ENCODE results near the gene TFG.

DNA sequence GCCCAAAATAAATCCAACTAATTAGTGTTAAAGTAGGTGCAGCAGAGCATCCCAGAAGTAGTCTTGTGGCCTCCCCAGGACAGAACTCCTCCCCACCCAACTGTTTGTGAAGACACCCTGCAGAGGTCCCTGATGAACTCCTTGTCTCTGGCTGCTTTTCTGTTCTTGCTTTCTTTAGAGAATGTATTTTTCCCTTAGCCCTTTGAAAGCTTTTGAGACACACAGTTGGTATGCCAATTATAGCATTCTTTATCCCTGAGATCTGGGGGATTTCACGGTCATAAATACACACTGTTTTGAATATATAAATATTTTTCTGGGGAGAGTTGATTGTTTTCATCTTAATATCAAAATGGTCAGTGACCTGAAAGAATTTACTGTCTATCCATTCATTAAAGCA lies 9.8 kb downstream of the TFG start:
- no peak for TF ChIP-seq CTCF (IDR thresholded peaks at IDR 0.05)
- TF ChIP-seq POLR2A (IDR thresholded peaks at IDR 0.05; ENCODE audit: low read depth): no peak
